D721Med (cell line): Measurements from ENCODE around the gene SPHK2.

Experiments
- DNase-seq: peaks from one replicate; pipeline ENCODE4 v3.0.0; 2011; ENCODE audit warnings: low spot score; ENCODE audit not compliant: insufficient read length
- FAIRE-seq: peaks from 2 replicates; lab custom pipeline; 2011; peaks lifted over from hg19 to GRCh38; lab: Jason Lieb, UNC
- TF ChIP-seq, protein P1 (sequence below): IDR thresholded peaks from 2 replicates; pipeline ENCODE4 v1.5.1; 2012; ENCODE audit warnings: mild to moderate bottlenecking, control low read depth; ENCODE audit not compliant: insufficient read depth; ENCODE audit errors: missing control alignments

Gene SPHK2

DNA sequence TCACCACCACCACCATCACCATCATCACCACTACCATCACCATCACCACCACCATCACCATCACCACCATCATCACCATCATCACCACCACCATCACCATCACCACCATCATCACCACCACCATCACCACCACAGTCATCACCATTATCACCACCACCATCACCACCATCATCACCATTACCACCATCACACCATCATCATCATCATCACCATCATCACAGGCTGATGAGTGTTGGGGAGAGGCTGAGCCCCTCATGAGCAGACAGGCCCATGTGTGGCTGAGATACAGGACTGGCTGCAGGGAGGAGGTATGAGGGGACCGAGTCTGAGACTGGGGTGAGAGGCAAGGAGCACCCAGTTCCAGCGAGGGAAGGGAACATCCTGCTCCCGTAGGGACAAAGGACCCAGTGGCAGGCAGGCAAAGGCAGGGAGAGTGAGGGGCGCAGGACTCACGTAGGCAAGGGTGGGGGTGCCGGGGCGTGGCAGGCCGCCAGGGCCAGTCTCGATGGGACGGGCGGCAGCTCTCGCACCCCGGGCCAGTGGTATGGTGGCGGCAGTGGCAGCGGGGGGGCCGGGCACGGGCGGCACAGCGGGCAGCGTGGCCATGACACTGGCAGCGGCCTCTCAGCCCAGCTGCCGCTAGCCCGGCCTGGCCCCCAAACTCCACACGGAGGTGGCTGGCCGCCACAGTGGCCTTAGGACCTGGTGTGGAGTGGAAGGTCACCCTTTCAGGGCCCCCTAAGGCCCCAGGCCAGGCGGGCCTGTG is 50.8 kb downstream of the SPHK2 start:
- FAIRE-seq = no peak
- DNase-seq = no peak
- TF ChIP-seq, protein P1, sequence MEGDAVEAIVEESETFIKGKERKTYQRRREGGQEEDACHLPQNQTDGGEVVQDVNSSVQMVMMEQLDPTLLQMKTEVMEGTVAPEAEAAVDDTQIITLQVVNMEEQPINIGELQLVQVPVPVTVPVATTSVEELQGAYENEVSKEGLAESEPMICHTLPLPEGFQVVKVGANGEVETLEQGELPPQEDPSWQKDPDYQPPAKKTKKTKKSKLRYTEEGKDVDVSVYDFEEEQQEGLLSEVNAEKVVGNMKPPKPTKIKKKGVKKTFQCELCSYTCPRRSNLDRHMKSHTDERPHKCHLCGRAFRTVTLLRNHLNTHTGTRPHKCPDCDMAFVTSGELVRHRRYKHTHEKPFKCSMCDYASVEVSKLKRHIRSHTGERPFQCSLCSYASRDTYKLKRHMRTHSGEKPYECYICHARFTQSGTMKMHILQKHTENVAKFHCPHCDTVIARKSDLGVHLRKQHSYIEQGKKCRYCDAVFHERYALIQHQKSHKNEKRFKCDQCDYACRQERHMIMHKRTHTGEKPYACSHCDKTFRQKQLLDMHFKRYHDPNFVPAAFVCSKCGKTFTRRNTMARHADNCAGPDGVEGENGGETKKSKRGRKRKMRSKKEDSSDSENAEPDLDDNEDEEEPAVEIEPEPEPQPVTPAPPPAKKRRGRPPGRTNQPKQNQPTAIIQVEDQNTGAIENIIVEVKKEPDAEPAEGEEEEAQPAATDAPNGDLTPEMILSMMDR = no peak

- no peak for DNase-seq
- no peak for FAIRE-seq
- TF ChIP-seq, protein P1 = no peak
Observed at GRCh38 chr19:48670699-48671445, 51.6 kb downstream of the SPHK2 start.

DNA sequence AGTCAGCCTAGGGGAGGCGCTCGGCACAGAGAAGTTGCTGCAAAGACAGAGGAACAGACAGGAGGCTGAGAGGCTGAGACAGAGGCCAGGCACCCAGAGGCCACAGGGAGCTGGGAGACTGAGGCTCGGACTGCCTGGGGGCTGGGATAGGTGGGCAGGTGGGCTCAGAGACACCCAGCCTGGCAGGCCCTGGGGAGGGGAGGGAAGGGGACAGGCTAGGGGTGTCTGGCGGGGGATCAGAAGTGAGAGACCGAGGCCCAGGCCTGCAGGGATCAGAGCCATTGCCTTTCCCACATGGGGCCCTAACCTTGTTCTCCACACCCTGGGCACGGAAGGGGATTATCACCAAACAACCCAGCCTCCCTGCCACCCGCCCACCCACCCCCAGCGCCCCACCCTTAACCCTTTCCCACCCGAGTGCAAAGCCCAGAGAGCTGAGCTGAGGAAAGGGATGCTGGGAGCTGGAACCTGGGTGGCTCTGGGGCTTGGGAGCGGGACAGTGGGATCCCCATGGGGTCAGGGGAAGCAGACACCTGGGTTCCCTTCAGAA is 52.2 kb downstream of the SPHK2 start:
- TF ChIP-seq, protein P1 = no peak
- DNase-seq (no peak), FAIRE-seq (no peak)

- FAIRE-seq = no peak
- TF ChIP-seq, protein P1 = no peak
- no peak for DNase-seq
Observed at GRCh38 chr19:48672994-48673393, 53.7 kb downstream of the SPHK2 start, which contains the start of gene NTN5. Gene NTN5, minus strand, starts transcription at chr19:48673017. Its CDS starts 2,031 bp downstream, at chr19:48670986.

- TF ChIP-seq, protein P1 = no peak
- FAIRE-seq = no peak
- DNase-seq = no peak
Observed at GRCh38 chr19:48673436-48674100, 54.3 kb downstream of the SPHK2 start.

DNA sequence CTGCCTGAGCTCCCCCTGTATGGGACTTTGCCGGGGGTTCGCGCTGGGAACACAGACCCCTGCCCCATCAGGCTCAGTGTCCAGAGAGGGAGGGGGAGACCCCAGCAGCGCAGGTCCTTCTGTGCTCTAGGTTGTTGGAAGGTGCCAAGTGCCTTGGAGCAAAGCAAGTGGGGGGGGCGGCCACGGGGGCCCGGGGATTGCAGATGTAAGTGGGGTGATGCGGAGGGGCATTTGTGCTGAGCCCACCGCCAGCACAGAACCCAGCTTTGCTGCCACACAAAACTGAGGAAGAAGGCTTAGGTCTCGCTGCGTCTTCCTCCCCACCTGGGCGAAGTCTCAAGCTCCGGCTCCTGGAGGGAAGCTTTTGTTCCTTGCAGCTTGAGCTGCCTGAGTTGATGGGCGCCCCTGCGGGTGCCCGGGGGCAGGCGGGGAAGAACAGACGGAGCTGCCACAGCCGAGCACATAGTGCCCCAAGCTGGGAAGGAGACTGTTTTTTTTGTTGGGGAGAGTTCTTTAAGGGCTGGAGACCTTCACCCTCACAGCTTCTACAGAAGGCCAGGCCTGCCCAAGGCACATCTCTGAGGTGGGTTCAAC is 55.0 kb downstream of the SPHK2 start:
- DNase-seq = no peak
- FAIRE-seq = no peak

More for the DNA sequence above, 55.0 kb downstream of the SPHK2 start:
- TF ChIP-seq, protein P1 = no peak
